ENCODE results near the gene NHERF2.

NHERF2 gene

GRCh38 chr16:1984347-1985225 is 42.1 kb upstream of the NHERF2 start:
- H3K4me1 Mint-ChIP-seq = peaks cover 47 to 70% of the 10 kb centered on the region in 2 donors
- peak overlapping the region; percentile 88 for H3K27ac Mint-ChIP-seq
- peaks cover 23 to 28% of the 10 kb centered on the region in 2 donors for H3K27me3 Mint-ChIP-seq
- ATAC-seq (replicated peaks) = peak; percentile 26 to 35
- peak overlapping the region; percentile 85 to 87 for H3K4me3 Mint-ChIP-seq
- DNase-seq = no peak
- no peaks in the 10 kb centered on the region for H3K9me3 Mint-ChIP-seq
- peaks cover 12 to 25% of the 10 kb centered on the region in 2 donors for H3K36me3 Mint-ChIP-seq

DNA sequence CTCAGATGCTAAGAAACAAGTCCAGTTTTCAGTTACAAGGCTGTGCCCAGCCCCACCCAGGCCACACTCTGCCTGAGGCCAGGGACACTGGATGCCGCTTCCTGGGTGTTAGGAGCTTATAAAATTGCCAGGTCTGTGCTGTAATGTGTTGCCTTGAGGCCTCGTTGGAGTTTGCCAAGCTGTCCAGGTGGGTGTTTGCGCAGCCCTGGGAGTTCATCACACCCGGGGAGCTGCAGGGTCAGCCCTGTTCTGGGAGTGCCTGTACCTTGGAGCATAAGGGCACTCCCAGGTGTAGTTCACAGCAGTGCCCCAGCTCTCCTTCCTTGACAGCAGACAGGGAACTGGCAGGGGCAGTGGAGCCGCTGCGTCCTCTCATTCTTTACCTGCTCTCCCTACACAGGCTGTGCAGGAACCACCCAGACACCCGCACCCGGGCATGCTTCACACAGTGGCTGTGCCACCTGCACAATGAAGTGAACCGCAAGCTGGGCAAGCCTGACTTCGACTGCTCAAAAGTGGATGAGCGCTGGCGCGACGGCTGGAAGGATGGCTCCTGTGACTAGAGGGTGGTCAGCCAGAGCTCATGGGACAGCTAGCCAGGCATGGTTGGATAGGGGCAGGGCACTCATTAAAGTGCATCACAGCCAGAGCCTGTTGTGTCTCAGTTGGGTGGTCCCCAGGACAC is 41.1 kb upstream of the NHERF2 start:
- peaks cover 21 to 22% of the 10 kb centered on the region in 2 donors for H3K27me3 Mint-ChIP-seq
- no peak for DNase-seq
- H3K27ac Mint-ChIP-seq = no peak overlapping the region
- peaks cover 10 to 24% of the 10 kb centered on the region in 2 donors for H3K36me3 Mint-ChIP-seq
- no peak for ATAC-seq (replicated peaks)
- peak overlapping the region; percentile 85 to 87 for H3K4me3 Mint-ChIP-seq
- peaks cover 46 to 60% of the 10 kb centered on the region in 2 donors for H3K4me1 Mint-ChIP-seq
- no peaks in the 10 kb centered on the region for H3K9me3 Mint-ChIP-seq

GRCh38 chr16:1987198-1987597 is 39.5 kb upstream of the NHERF2 start:
- Mint-ChIP-seq H3K4me3 (no peak overlapping the region), H3K27me3 (peaks cover 10 to 11% of the 10 kb centered on the region in 2 donors), H3K27ac (peak overlapping the region; percentile 81), H3K4me1 (peaks cover 37 to 58% of the 10 kb centered on the region in 2 donors), H3K36me3 (peaks cover 10 to 31% of the 10 kb centered on the region in 2 donors), H3K9me3 (no peaks in the 10 kb centered on the region)
- DNase-seq = no peak
- no peak for ATAC-seq (replicated peaks)

- no peak for ATAC-seq (replicated peaks)
- DNase-seq = no peak
- Mint-ChIP-seq H3K27ac (peak within 1 kb of the TSS; percentile 98), H3K4me1 (peaks cover 39 to 53% of the 10 kb centered on the region in 2 donors), H3K4me3 (peak within 1 kb of the TSS; percentile 88 to 95), H3K36me3 (peaks cover 18 to 43% of the 10 kb centered on the region in 2 donors), H3K9me3 (no peaks in the 10 kb centered on the region), H3K27me3 (no peaks in the 10 kb centered on the region)
These were observed 37.2 kb upstream of the NHERF2 start, which contains the start of gene SYNGR3 for GRCh38 chr16:1989209-1990100. TSS of gene SYNGR3 (plus strand) at chr16:1989970. CDS start at chr16:1990103, 133 bp downstream.

DNA sequence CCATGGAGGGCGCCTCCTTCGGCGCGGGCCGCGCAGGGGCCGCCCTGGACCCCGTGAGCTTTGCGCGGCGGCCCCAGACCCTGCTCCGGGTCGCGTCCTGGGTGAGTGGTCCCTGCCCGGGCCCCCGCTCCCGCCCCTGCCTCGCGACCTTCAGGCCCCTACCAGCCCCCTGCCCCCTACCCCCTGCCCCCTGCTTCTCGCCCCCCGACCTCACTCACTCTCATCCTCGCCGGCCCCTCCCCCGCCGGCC is 36.7 kb upstream of the NHERF2 start:
- peak overlapping the region; percentile 88 to 95 for H3K4me3 Mint-ChIP-seq
- no peaks in the 10 kb centered on the region for H3K27me3 Mint-ChIP-seq

DNA sequence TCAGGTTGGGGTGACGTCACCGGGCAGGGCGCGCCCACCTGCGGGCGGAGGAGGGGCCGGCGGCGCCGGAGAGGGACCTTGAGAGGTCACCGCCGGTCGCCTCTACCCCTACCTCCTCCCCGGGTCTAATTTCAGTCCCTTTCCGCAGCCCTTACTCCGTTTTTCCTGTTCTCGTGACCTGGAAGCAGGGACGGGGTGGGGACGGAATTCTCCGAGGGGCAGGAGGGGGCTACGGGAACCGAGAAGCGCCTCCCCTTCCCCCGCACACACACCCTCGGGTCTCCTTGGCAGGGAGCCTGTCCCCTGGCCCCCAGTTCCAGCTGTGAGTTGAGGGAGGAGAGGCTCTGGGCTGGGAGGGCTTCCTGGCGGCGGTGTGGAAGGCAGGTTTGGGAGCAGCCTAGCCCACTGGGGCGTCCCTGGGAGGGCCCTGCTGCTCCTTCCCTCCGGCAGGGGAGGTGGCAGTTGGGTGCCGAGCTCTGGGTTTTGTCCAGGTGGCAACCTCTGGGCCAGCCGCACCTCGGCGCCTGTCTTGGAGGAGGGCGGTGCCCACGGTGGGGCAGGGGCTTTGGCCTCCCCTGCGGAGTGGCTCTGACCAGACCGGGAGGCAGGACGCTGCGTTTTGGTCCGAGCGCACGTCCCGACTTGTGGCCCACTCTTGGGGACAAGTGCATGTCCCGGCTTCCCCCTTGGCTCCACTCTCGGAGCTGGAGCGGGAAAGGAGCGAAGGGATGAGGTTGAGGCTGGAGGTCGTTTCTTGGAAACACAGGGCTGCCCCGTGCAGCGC is 36.2 kb upstream of the NHERF2 start:
- Mint-ChIP-seq H3K4me1 (peaks cover 33 to 43% of the 10 kb centered on the region in 2 donors), H3K36me3 (peaks cover 23 to 49% of the 10 kb centered on the region in 2 donors), H3K9me3 (no peaks in the 10 kb centered on the region), H3K27ac (peak overlapping the region; percentile 98), H3K4me3 (peak overlapping the region; percentile 88 to 95), H3K27me3 (no peaks in the 10 kb centered on the region)
- ATAC-seq (replicated peaks) = peak; percentile 27 to 32
- DNase-seq = peak; percentile 57

More for the DNA sequence above, 36.7 kb upstream of the NHERF2 start:
- peaks cover 18 to 43% of the 10 kb centered on the region in 2 donors for H3K36me3 Mint-ChIP-seq
- no peaks in the 10 kb centered on the region for H3K9me3 Mint-ChIP-seq
- DNase-seq (no peak), ATAC-seq (replicated peaks) (no peak)
- H3K4me1 Mint-ChIP-seq = peaks cover 36 to 48% of the 10 kb centered on the region in 2 donors
- H3K27ac Mint-ChIP-seq = no peak overlapping the region

- peak; percentile 89 for DNase-seq
- no peaks in the 10 kb centered on the region for H3K27me3 Mint-ChIP-seq
These were observed 35.6 kb upstream of the NHERF2 start for GRCh38 chr16:1991135-1991551.

GRCh38 chr16:1991588-1991947 is 35.1 kb upstream of the NHERF2 start:
- Mint-ChIP-seq H3K9me3 (no peaks in the 10 kb centered on the region), H3K27ac (peak overlapping the region; percentile 98), H3K27me3 (no peaks in the 10 kb centered on the region)

More at GRCh38 chr16:1991135-1991551, 35.6 kb upstream of the NHERF2 start:
- Mint-ChIP-seq H3K9me3 (no peaks in the 10 kb centered on the region), H3K4me1 (peaks cover 31 to 39% of the 10 kb centered on the region in 2 donors), H3K4me3 (peak overlapping the region; percentile 88 to 95), H3K27ac (peak overlapping the region; percentile 98), H3K36me3 (peaks cover 24 to 47% of the 10 kb centered on the region in 2 donors)
- peak; percentile 76 to 80 for ATAC-seq (replicated peaks)

GRCh38 chr16:1991948-1992703 is 34.6 kb upstream of the NHERF2 start:
- H3K36me3 Mint-ChIP-seq = peaks cover 17 to 45% of the 10 kb centered on the region in 2 donors
- DNase-seq = peak; percentile 87
- H3K27me3 Mint-ChIP-seq = no peaks in the 10 kb centered on the region
- H3K27ac Mint-ChIP-seq = peak overlapping the region; percentile 98
- H3K4me3 Mint-ChIP-seq = peak overlapping the region; percentile 88 to 95
- peak; percentile 51 to 54 for ATAC-seq (replicated peaks)
- no peaks in the 10 kb centered on the region for H3K9me3 Mint-ChIP-seq
- peaks cover 23 to 37% of the 10 kb centered on the region in 2 donors for H3K4me1 Mint-ChIP-seq

More at GRCh38 chr16:1991588-1991947, 35.1 kb upstream of the NHERF2 start:
- peak overlapping the region; percentile 88 to 95 for H3K4me3 Mint-ChIP-seq
- DNase-seq = no peak
- peaks cover 28 to 37% of the 10 kb centered on the region in 2 donors for H3K4me1 Mint-ChIP-seq
- H3K36me3 Mint-ChIP-seq = peaks cover 20 to 45% of the 10 kb centered on the region in 2 donors
- no peak for ATAC-seq (replicated peaks)

DNA sequence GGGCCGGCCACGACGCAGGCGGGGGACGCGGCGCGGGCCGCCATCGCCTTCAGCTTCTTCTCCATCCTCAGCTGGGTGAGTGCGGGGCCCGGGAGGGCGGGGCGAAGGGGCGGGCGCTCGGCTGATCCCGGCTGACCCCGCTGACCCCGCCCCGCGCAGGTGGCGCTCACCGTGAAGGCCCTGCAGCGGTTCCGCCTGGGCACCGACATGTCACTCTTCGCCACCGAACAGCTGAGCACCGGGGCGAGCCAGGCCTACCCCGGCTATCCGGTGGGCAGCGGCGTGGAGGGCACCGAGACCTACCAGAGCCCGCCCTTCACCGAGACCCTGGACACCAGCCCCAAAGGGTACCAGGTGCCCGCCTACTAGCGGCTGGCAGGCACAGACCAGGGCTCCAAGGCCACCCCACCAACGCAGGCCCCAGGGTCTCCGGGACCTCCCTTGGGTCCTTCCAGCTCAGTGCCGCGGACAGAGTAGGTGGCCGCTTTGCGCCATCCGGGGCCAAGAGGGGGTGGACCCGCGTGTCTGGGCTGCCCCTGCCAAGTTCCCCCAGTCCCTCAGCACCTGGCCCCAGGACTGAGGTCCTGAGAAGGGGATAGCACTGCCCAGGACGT is 33.9 kb upstream of the NHERF2 start:
- DNase-seq (no peak), ATAC-seq (replicated peaks) (no peak)
- no peaks in the 10 kb centered on the region for H3K27me3 Mint-ChIP-seq
- no peaks in the 10 kb centered on the region for H3K9me3 Mint-ChIP-seq
- no peak overlapping the region for H3K4me3 Mint-ChIP-seq
- H3K27ac Mint-ChIP-seq = no peak overlapping the region
- H3K36me3 Mint-ChIP-seq = peaks cover 14 to 45% of the 10 kb centered on the region in 2 donors
- H3K4me1 Mint-ChIP-seq = peaks cover 23 to 37% of the 10 kb centered on the region in 2 donors

DNA sequence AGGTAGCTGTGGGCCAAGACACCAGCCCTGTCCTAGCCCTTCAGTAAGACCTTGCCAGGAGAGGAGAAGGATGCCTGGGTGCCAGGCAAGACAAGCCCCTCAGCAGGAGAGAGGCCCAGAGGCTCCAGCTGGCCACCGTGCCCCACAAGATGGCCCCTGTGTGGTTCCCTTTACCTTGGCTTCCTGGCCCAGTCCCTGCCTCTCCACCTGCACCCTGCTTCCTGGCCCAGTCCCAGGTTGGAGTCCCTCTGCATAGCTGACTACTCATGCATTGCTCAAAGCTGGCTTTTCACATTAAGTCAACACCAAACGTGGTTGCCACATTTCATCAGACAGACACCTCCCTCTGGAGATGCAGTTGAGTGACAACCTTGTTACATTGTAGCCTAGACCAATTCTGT is 33.0 kb upstream of the NHERF2 start:
- ATAC-seq (replicated peaks) (no peak), DNase-seq (no peak)
- peak overlapping the region; percentile 84 for H3K27ac Mint-ChIP-seq
- no peak overlapping the region for H3K4me3 Mint-ChIP-seq
- H3K27me3 Mint-ChIP-seq = no peaks in the 10 kb centered on the region
- peaks cover 19 to 49% of the 10 kb centered on the region in 2 donors for H3K36me3 Mint-ChIP-seq
- H3K4me1 Mint-ChIP-seq = peaks cover 20 to 37% of the 10 kb centered on the region in 2 donors
- H3K9me3 Mint-ChIP-seq = no peaks in the 10 kb centered on the region
